Colon (tissue), 2 donors: ENCODE measurements around the gene TCF4.

Experiments
- FAIRE-seq: peaks from 2 replicates; lab custom pipeline; 2012; peaks lifted over from hg19 to GRCh38; lab: Jason Lieb, UNC
- donor health status: control.
- donor health status: control.

Gene TCF4

DNA sequence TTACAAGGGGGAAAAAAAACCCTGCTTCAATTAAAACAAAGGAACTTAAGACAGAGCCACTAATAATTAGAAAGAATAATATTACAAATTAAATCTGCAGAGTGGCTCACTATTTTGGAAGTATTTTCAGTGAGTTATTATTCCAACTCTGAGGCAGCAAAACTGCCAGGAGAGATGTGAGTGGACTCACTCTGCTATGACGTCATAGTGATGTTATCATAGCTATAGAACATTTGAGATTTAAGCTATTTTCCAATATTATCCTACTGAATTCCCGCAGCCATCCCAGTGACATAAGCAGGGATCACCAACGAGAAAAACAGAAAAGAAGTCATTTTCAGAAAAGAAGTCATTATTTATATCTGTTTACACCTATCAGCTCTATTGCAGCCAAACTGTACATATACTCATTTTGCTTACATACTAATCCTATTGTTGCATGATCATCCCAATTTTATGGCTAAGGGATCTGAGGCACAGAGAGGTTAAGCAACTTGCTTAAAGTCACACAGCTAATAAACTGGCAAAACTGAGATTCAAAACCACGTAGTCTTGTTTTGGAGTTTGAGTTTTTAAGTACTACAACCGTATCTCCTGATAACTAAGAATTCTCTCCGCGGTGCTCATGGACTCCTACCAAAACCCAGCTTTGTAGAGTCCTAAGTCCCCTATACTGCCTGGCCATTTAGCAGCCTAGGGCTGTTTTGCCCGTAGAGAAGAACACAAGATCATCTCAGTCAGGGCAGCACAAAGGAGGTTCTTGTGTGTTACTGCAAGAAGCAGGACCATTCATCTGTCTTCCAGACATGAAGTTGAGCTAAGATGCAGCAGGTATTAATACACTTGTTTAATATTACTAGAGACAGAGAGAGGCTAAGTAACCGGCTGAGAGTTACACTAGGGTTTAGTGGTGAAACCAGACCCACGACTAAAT is 299.8 kb downstream of the TCF4 start:
- no peak for FAIRE-seq

DNA sequence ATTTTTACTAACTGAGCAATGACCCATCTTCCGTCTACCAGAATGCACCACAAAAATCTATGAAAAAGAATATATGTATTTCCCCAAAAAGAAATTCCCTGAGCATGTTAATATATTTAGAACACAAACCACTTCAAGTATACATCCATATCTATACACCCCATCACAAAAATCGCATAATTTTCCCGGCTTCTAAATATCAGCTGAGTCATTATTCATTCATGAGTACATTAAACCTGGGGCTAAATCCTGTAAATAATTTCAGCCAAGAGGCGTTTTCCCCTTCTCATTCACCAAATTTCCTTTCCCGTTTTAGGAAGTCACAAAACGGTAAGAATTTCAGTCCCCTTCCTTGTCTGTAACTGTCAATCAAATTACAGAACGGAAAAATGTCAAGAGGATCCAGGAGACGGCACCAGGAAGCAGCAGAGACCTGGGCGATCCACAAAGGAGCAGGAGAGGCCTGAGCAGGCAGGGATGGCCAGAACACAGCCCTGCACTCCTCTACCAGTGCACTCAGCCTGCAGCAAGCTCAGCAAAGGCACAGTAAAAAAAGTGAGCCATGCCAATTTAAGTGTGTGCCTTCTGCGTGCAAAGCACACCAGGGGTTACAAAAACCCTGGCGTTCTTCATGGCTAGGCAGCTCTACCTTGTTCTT is 300.7 kb downstream of the TCF4 start:
- no peak for FAIRE-seq

DNA sequence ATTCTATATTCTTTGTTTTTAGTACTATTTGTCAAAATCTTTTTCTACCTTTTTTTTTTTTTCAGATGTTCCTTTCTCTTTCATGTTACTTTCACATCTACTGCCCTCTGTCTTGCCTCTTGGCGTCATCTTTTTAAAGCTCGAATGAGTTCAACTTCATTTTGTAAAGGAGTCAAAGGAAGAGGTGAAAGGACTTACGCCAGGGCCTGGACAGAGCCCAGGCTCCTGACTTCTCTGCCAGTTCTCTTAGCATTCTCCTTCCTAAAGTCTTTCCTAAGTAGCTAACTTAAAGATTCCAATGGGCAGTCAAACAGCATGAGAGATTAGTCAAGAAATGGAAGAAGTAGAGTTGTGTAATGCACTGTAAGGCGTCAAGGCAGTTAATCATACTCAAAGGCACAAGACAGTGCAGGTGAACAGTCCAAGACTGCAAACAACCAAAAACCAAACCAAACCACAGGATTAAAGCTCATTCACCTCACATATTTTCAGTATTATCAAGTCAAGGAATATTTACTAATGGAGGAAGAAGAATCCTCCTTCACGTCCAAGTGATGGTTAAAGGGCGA is 301.7 kb downstream of the TCF4 start:
- FAIRE-seq: no peak

DNA sequence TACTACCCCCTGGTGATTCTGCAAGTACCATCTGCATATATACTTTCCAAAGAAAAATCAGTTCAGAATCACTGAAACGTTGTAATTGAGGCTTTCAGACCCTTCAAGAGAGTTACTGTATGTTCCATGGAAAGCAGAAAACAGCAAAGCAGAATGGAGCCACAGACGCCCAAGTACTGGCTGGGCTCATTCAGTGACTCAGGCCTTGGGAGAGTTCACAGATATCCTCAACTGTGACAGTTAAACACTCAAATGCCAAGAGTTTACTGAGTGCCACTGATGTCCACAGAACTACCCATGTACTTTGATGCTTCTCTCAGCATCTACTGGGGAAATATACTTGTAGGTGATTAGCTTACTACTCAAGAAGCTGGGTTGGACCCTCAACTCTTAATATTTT is 303.4 kb downstream of the TCF4 start:
- no peak for FAIRE-seq

DNA sequence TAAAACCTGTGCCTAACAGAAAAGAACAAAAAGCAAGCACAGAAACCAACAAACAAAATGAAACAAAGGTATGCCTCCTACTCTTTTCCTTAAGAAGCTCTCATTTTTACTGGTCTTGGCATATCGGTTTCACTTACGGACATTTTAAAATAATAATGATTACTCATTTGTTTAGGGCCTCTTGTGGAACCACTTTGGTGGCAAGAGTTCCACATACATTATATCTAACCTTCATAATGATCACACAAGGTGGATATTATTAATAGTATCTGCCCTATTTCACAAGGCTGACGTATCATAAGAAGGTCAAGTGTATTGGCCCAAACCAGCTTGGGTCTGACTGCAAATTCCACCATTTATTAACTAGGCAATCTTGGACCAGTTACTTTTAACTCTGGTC is 304.7 kb downstream of the TCF4 start:
- no peak for FAIRE-seq

DNA sequence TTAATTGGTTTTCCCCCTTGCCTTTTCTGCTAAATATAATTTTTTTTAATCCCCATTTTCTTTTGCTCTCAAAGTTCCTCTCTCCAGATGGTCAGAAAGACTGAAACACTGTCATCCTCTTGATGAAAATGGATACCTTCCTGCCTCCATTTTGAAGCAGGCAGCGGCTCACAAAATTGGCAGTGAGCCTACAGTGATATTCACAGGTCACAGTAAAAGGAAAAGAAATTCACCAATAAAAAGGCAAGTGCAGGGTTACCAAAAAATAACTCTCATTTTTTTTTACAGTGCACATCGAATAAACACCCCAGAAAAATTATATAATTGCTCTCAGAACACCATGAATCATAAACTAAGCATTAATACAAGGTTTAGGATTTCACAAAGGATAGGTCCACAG is 307.5 kb downstream of the TCF4 start:
- no peak for FAIRE-seq

DNA sequence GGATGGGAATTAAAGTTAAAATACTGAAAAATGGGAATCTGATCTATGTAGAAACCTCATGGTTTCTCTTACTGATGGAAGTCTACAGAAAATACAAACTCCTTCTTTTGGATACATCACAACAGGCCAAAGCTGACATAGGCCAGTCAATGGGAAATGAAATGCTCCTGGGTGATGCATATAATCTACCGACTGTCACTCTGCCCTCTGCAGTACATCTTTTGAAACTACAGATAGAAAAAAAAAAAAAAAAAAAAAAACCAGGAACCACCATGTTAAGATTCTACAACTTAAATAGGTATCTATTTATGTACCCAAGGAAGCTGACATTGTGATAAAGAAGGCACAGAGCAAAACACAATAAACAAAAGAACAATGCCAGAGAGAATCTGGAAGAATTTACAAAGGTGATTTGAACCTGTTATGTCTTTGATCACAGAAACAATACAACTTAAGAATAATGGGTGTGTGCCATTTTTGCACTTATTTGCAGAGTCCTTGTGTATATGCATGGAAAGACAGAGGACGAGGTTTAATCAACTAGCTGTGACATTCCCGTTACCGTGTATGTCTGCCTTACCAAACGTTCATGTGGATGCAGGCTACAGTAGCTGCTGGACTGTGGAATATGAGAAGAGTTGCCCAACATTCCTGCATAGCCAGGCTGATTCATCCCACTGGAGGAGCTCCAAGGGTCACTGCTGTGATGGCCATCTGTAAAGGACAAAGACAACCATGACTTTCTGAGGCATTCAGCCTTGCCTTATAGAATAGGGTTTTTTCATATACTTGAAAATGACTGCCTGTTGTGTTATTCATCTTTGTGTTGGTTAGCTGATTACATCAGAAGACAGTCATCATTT is 312.7 kb downstream of the TCF4 start:
- no peak for FAIRE-seq

DNA sequence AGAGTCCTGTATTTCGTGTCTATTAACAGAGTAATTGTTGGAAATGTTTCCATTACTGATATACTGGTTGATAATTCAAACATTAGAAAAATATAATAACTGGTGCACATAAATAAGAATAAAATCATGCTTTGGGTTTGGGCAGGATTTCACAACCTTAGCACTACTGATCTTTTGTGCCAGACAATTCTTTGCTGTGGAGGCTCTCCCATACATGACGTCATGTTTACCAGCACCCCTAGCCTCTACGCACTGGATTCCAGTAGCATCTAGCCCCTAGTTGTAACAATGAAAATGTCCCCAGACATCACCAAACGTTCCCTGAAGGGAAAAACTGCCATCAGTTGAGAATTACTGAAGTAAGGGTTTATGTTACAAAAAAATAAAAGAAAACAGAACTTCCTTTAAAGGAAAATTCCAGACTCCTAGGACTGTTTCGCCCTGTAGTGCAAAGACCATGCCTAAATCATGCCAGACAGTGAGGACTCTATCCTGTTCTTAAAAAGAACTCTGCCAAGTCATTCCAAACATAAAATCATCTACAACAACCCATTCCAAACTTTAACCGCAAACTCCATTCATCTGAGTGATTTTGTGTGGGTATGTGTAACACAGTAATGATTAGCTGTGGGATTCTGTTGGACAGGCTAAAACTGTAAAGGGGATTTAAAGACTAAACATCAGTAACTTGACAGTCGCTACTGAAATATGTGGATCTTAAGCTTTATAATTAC is 315.3 kb downstream of the TCF4 start:
- FAIRE-seq: no peak

DNA sequence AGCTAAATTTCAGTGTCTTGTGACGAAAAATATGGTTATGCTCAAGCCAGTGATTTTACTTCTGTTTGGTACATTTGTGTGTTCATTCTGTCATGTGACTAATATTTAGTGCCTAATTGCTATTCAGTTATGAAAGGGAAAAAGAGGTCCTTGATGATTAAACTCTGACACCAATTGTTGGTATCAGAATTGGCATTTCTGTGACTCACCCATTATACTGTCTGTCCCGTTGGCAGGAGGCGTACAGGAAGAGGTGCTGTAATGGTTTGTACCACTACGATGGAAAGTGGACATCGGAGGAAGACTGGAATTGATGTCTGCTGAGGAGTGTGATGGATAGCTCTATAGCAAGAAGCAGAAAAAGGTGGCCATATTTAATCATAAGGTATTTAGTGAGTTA is 318.4 kb downstream of the TCF4 start:
- no peak for FAIRE-seq

DNA sequence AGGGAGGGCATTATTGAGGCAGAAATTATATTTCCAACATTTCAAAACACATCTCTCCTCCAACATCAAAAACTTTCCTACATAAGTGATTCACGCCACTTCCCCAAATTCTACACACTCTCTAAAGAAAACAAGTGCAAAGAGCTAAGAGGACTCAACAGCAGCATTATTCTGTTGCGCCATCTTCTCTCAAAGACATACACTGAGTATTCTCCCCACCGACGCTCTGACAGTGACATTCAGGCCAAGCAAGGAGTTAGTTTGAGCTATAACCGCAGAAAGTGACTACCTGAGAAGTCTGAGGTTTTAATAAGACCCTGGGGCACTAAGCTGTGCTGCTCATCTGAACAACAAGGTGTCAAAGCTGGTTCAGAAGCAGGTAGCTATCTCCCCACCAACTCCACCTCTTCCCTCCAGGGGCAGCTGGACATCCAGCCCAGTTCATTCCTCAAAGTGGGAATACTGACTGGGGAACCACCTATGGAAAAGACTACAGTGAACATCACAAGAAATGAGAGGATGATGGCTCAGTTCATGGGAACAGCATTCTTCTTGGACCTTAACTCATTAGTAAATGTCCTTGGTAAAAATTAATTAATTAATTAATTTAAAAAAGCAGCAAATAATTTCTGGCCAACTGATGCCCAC is 319.2 kb downstream of the TCF4 start:
- no peak for FAIRE-seq

DNA sequence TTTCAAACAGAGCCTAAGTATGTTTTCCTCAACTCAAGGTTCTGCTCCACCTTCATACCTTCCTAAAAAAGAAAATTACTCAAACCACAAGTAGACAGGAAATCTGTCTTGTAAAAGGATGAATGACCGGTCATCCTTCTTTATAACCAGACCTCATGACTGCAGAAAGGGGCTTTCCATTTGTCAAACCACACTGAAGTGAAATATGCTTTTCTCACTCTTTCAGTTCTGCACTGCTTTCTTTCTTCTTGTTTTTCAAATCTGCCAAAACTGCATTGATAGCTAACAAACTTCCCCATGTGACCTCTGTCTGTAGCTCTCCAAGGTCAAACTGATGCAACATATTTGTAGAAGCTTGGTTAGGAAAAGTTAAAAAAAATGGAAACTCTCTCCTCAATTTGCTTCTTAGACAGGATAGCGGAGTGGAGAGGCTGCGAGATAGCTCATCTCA is 319.8 kb downstream of the TCF4 start:
- no peak for FAIRE-seq

DNA sequence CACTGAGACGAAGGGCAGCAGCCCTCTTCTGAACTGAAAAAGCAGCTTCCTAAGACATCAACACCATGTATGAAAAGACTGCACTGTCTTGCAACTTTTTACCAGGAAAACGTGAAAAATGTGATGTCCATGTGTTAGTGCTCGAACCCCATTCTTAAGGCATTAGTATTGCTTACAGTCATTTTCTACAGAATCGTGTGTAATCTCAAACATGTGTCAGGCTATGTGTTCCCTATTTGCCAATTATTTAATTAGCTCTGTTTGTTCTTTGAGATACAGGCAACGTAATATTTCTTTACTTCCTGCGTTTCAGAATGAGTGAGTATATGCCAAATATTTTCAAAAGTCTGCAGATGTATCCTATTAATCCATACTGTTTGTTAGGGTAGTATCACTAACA is 321.0 kb downstream of the TCF4 start:
- FAIRE-seq: no peak

DNA sequence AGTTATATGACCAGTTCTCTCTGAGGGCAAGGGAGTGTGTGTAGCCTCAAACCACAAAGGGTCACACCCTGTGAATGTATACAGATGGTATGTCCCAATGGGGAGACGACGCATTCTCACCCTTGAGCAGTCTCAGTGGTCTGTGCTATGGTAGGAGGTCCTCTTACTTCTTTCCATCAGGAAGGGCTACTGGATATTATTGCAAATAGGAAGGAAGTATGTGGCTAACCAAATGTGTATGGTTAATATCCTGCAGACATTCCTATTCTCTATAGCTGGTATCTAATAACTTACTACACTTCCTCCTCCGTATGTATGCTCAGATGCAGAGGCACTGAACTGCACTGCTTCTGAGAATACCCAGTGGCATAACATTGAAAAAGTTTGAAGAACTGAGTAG is 322.0 kb downstream of the TCF4 start:
- FAIRE-seq: no peak

DNA sequence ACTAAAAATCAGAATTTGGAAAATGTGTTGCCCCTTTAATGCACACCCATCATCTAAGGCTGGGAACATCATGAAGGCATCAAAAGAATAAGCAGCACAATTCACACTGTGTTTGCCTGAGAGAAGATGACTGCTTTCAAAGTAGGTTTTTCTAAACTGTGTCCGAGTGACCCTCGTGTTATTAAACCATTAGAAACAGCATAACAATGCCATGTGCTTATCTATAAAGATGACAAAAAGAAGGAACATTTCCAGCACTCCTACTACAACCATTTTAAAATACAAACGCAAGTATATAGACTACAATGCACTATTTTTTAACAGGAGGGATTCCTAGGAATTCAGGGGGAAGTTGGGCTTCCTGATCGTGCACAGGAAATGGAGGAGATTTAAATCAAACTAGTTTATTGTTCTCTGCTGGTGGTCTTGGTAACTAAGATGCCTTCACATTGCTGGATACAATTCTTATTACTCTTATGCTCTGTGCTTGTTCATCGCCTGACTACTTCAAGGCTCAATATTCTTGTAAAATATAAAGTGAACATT is 322.8 kb downstream of the TCF4 start:
- FAIRE-seq: no peak

DNA sequence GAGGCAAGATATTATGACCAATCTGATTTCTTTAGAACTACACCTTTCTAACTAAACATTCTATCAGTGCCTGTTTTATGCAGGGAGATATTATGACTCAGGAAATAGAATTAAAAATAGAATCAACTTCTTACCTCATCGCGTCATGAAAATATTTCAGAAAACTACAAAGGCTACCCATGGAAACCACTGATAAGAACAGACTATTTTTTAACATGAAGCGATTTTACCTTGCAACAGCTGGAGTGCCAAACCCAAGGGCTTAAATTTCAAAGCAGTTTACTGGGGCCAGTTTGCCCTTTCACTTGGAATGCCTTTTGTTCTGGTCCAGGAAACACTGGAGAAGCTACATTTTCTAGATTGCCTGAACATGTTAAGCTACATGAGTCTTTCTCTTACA is 323.9 kb downstream of the TCF4 start:
- FAIRE-seq: no peak

DNA sequence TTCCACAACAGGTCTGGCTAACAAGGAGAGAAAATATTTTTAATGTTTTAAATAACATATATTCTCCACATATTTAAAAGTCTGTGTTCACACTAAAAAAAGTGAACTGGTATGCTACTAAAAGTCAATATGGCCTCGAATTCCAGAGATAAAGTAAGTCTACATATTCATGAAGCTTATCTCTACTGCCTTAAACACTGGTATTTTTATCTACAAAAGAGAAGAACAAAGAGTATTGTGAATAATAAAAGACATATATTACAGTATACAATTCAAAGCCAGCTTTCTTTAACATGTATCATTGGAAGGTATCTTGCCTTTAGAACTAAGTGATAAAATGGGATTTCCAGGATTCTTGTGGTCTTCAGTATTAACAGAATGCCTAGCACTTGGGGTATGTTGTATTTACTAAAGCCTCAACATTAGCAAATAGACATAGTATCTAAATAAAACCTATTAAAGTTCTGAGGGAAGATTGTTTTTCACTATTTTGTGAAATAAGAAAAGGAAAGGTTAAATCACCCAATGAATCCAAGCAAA is 325.9 kb downstream of the TCF4 start:
- no peak for FAIRE-seq

DNA sequence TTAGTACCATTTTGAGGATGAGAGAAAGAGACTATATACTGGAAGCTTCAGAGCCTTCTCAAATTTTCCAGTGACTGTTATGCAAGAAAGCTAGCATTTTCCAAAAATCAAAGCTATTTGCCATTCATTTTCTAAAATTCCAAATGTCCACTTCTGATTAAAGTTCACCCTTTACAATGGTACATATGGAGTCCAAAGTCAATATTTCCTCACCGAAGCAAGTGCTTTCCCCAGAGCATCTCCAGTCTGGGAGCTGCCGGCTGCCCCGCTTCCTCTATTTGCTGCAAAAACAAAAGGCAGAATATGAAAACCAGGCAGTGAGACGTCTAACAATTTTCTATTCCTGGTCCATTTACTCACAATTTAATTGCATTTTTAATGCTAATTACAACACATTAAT is 326.7 kb downstream of the TCF4 start:
- FAIRE-seq: no peak

DNA sequence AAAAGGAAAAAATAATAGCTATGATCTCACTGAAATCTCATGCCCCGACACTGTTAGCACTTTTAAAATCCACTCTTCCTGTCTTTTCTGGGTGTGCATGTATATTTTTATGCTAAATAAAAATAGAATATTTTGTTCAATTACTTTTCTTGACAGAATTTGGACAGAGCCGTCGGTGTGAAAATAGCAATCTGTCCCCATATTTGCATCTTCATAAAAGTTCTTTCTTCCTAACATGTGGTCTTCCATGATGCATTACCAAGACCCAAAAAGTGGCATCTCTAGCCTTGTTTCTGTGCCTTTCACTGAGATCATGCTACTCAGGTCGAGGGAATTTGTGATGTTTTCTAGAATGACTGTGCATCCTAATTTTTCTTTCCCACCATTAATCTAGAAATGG is 329.9 kb downstream of the TCF4 start:
- no peak for FAIRE-seq

DNA sequence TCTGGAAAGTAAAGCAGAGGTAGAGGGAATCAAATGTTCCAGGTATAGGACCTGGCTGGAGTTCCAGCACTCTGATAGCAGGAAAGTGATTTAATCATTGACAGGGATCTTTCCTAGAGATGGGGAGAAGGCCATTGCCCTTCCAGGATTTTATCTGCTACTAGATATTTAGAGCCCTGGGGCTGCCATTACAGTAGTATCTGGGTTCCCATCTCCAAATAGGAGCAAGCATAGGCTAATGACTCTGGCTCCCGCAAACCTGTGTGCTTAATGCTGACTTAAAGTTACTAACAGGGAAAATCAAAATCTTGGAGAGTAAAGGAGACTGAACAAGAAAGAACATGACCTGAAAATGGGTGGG is 331.1 kb downstream of the TCF4 start:
- no peak for FAIRE-seq

DNA sequence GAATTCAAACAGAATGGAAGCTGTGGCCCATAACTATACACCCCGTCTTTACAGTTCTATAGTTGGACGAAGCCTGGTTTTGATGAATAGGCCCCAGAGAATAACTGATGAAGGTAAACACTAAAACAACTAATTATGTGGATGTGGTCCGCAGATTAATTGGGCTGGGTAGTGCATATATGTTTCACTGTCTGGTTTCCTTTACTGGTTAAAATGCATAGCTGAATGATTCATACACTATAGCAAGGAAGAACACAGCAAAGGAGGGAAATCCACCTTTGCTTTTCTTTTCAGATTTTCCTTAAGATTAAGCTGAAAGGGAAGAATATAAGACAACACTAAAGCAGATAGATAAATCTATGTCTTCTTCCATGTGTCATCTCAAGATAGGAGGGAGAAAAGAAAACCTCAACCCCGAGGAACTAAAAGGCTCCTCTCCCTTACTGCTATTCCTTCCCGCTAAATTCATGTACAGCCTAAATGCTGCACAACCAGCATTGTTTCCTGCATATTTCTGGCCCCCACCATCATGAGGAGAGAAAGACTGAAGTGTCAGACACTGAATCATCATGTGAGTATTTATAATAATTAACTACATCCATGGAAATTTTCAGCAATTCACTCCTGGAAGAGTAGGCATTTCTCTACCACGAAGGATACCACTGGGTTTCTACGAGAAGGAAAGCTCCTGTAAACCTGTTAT is 331.6 kb downstream of the TCF4 start:
- no peak for FAIRE-seq
